Mesodermal cell (in vitro differentiated cells): ENCODE data around the gene KCNAB1.
A peak's percentile ranks its signal among the peaks of the same experiment; 100 is the strongest.

Experiments used
- H3K27ac ChIP-seq: 2 replicates; pipeline ENCODE4 v1.7.0; 2013; ENCODE audit warnings: mild to moderate bottlenecking, low read depth, low read length, moderate library complexity; ENCODE audit not compliant: severe bottlenecking
- H3K36me3 ChIP-seq: 2 replicates; pipeline ENCODE4 v1.7.1; 2013; ENCODE audit warnings: mild to moderate bottlenecking, low read length, moderate library complexity; ENCODE audit not compliant: control insufficient read depth, insufficient read depth
- H3K4me1 ChIP-seq: one replicate; pipeline ENCODE4 v1.7.1; 2013; ENCODE audit warnings: mild to moderate bottlenecking, low read length; ENCODE audit not compliant: insufficient read depth, control insufficient read depth, poor library complexity, severe bottlenecking
- H3K4me3 ChIP-seq: 2 replicates; pipeline ENCODE4 v1.7.0; 2013; ENCODE audit warnings: low read length, control low read depth, mild to moderate bottlenecking; ENCODE audit not compliant: insufficient read depth, poor library complexity, severe bottlenecking; ENCODE audit errors: extremely low read depth
- H3K9me3 ChIP-seq: 2 replicates; pipeline ENCODE4 v1.7.1; 2013; ENCODE audit warnings: mild to moderate bottlenecking, low read length, moderate library complexity; ENCODE audit not compliant: control insufficient read depth
- WGBS, 2 experiments: methylation state at CpG; one replicate each; pipeline ENCODE4 v1.1.5; 2013; ENCODE audit warnings: missing lambda C conversion rate in 2 of 2; ENCODE audit not compliant: insufficient coverage in 2 of 2; 5-methylcytosine and 5-hydroxymethylcytosine counted together

KCNAB1 gene

GRCh38 chr3:156201411-156202405, 81.3 kb downstream of the KCNAB1 start:
- Histone ChIP-seq H3K36me3 (no peaks in the 10 kb centered on the region), H3K27ac (no peak overlapping the region), H3K4me3 (no peak overlapping the region), H3K9me3 (peaks cover 5% of the 10 kb centered on the region), H3K4me1 (no peaks in the 10 kb centered on the region)
- 86 to 95% methylated on average over 7 to 8 of the region's 8 CpGs for WGBS, 2 experiments

GRCh38 chr3:156206157-156206556, 85.8 kb downstream of the KCNAB1 start:
- Histone ChIP-seq H3K4me3 (no peak overlapping the region), H3K36me3 (no peaks in the 10 kb centered on the region), H3K9me3 (no peaks in the 10 kb centered on the region), H3K4me1 (no peaks in the 10 kb centered on the region), H3K27ac (no peak overlapping the region)

GRCh38 chr3:156207802-156208685, 87.7 kb downstream of the KCNAB1 start:
- Histone ChIP-seq H3K4me1 (no peaks in the 10 kb centered on the region), H3K27ac (no peak overlapping the region)
- 100% methylated on average over 1 to 2 of the region's 4 CpGs for WGBS, 2 experiments

GRCh38 chr3:156209631-156210335, 89.4 kb downstream of the KCNAB1 start:
- 92 to 95% methylated on average over 2 to 4 of the region's 4 CpGs for WGBS, 2 experiments
- Histone ChIP-seq H3K4me3 (no peak overlapping the region), H3K9me3 (no peaks in the 10 kb centered on the region), H3K36me3 (no peaks in the 10 kb centered on the region), H3K4me1 (no peaks in the 10 kb centered on the region), H3K27ac (no peak overlapping the region)

More at GRCh38 chr3:156207802-156208685, 87.7 kb downstream of the KCNAB1 start:
- no peaks in the 10 kb centered on the region for H3K36me3 ChIP-seq
- H3K9me3 ChIP-seq = no peaks in the 10 kb centered on the region
- H3K4me3 ChIP-seq = no peak overlapping the region

GRCh38 chr3:156211583-156211982, 91.2 kb downstream of the KCNAB1 start:
- H3K36me3 ChIP-seq = no peaks in the 10 kb centered on the region
- peaks cover 4% of the 10 kb centered on the region for H3K4me1 ChIP-seq
- no peak overlapping the region for H3K27ac ChIP-seq
- H3K9me3 ChIP-seq = no peaks in the 10 kb centered on the region
- WGBS, 2 experiments = 67 to 100% methylated on average over 1 of the region's 2 CpGs
- no peak overlapping the region for H3K4me3 ChIP-seq

GRCh38 chr3:156214676-156215075, 94.3 kb downstream of the KCNAB1 start:
- Histone ChIP-seq H3K9me3 (no peaks in the 10 kb centered on the region), H3K4me3 (no peak overlapping the region), H3K36me3 (no peaks in the 10 kb centered on the region), H3K27ac (no peak overlapping the region), H3K4me1 (peaks cover 16% of the 10 kb centered on the region)
- WGBS, 2 experiments = 71% methylated on average over 4 of the region's 6 CpGs; no CpG with 5 or more reads in 1 of the 2 experiments

- peaks cover 16% of the 10 kb centered on the region for H3K4me1 ChIP-seq
- no peak overlapping the region for H3K4me3 ChIP-seq
- H3K36me3 ChIP-seq = no peaks in the 10 kb centered on the region
- no peak overlapping the region for H3K27ac ChIP-seq
- no peaks in the 10 kb centered on the region for H3K9me3 ChIP-seq
- WGBS, 2 experiments = 82 to 100% methylated on average over 2 of the region's 3 CpGs
Measured at GRCh38 chr3:156215751-156216150, 95.4 kb downstream of the KCNAB1 start.

- Histone ChIP-seq H3K36me3 (no peaks in the 10 kb centered on the region), H3K4me1 (peaks cover 16% of the 10 kb centered on the region), H3K4me3 (no peak overlapping the region), H3K27ac (no peak overlapping the region), H3K9me3 (no peaks in the 10 kb centered on the region)
- 92 to 94% methylated on average over 2 of the region's 2 CpGs for WGBS, 2 experiments
Measured at GRCh38 chr3:156216216-156216615, 95.8 kb downstream of the KCNAB1 start.

GRCh38 chr3:156216852-156217251, 96.5 kb downstream of the KCNAB1 start:
- Histone ChIP-seq H3K4me3 (no peak overlapping the region), H3K9me3 (no peaks in the 10 kb centered on the region), H3K4me1 (peaks cover 16% of the 10 kb centered on the region), H3K27ac (no peak overlapping the region), H3K36me3 (no peaks in the 10 kb centered on the region)
- WGBS, 2 experiments = 73 to 100% methylated on average over 1 of the region's 3 CpGs

GRCh38 chr3:156217674-156218352, 97.4 kb downstream of the KCNAB1 start:
- peak overlapping the region; percentile 58 for H3K27ac ChIP-seq
- no peaks in the 10 kb centered on the region for H3K9me3 ChIP-seq
- 85 to 88% methylated on average over 5 of the region's 9 CpGs for WGBS, 2 experiments
- no peak overlapping the region for H3K4me3 ChIP-seq
- H3K36me3 ChIP-seq = no peaks in the 10 kb centered on the region
- H3K4me1 ChIP-seq = peaks cover 16% of the 10 kb centered on the region
